ENCODE data around the gene TLX1.

The TLX1 gene

GRCh38 chr10:101121654-101122031 lies 9.5 kb upstream of the TLX1 start:
- H3K36me3 ChIP-seq (ENCODE audit: low read length): no peaks in the 10 kb centered on the region
- no peaks in the 10 kb centered on the region for H3K27me3 ChIP-seq (ENCODE audit: low read length)
- H3K27ac ChIP-seq (ENCODE audit: low read depth, low read length): no peak overlapping the region
- TF ChIP-seq, protein P1, sequence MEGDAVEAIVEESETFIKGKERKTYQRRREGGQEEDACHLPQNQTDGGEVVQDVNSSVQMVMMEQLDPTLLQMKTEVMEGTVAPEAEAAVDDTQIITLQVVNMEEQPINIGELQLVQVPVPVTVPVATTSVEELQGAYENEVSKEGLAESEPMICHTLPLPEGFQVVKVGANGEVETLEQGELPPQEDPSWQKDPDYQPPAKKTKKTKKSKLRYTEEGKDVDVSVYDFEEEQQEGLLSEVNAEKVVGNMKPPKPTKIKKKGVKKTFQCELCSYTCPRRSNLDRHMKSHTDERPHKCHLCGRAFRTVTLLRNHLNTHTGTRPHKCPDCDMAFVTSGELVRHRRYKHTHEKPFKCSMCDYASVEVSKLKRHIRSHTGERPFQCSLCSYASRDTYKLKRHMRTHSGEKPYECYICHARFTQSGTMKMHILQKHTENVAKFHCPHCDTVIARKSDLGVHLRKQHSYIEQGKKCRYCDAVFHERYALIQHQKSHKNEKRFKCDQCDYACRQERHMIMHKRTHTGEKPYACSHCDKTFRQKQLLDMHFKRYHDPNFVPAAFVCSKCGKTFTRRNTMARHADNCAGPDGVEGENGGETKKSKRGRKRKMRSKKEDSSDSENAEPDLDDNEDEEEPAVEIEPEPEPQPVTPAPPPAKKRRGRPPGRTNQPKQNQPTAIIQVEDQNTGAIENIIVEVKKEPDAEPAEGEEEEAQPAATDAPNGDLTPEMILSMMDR (IDR thresholded peaks at IDR 0.05; ENCODE audit: insufficient read depth, low read length, poor library complexity, severe bottlenecking): no peak
- no peak for TF ChIP-seq EZH2phosphoT487 (conservative IDR thresholded peaks at IDR 0.05; ENCODE audit: low read length)
- no peaks in the 10 kb centered on the region for H3K9me2 ChIP-seq (replicated peaks; ENCODE audit: insufficient read depth, low read length)
- H3K4me2 ChIP-seq (ENCODE audit: low read depth, low read length, poor library complexity, severe bottlenecking): peak overlapping the region; percentile 38
- no peaks in the 10 kb centered on the region for H4K20me1 ChIP-seq (ENCODE audit: low read depth, low read length)
- H3K4me3 ChIP-seq (ENCODE audit: insufficient read depth, low read length, poor library complexity, severe bottlenecking): no peak overlapping the region
- H3K79me2 ChIP-seq (ENCODE audit: insufficient read depth, low read length): no peaks in the 10 kb centered on the region
- H3K9ac ChIP-seq (ENCODE audit: low read length): no peak overlapping the region
- H3F3A ChIP-seq (ENCODE audit: insufficient read depth): no peaks in the 10 kb centered on the region
- no peak overlapping the region for H2AFZ ChIP-seq (ENCODE audit: low read depth, low read length, severe bottlenecking)
- H3K9me3 ChIP-seq (ENCODE audit: insufficient read depth, low read length): no peaks in the 10 kb centered on the region

DNA sequence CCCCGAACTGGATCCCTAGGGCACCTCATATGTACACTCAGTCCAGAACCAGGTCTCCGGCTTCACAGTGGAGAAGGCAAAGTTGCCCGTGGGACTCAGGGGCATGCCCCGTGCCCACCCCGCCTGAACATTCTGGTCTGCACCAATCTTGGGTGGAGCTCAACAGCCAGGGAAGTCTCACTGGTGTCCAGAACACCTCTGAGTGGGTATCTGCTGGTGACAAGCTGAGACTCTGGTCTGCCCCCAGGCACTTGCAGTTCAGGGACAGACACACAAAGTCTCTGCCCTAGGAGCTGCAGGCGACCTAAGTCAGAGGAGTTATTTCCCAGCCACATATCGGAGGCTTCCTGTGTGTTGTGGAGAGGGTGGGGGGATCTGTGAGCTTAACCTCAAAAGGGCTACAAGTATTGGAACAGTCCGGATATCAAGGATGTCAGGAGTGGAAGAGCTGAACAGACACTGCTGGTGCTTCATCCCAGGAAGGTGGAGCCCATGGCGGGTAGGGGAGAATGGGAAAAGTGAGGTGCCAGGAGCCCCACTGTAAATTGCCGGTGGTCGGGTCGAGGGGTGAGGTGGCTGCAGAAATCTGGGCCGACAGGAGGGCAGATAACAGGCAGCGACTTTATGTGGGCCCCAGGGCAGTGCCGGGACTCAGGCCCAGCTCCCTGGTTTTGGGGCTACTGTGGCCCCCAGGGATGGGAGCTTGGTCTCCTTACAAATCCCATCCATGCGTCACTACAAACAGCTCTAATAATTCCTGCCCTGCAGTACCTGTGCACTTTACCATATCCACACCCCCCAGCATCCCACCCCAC lies 8.6 kb upstream of the TLX1 start:
- Histone ChIP-seq H3K36me3 (ENCODE audit: low read length) (no peaks in the 10 kb centered on the region), H3F3A (ENCODE audit: insufficient read depth) (no peaks in the 10 kb centered on the region), H3K4me2 (ENCODE audit: low read depth, low read length, poor library complexity, severe bottlenecking) (no peak overlapping the region), H3K27ac (ENCODE audit: low read depth, low read length) (no peak overlapping the region), H3K4me3 (ENCODE audit: insufficient read depth, low read length, poor library complexity, severe bottlenecking) (no peak overlapping the region), H3K27me3 (ENCODE audit: low read length) (no peaks in the 10 kb centered on the region), H3K9me2 (replicated peaks; ENCODE audit: insufficient read depth, low read length) (no peaks in the 10 kb centered on the region), H3K9ac (ENCODE audit: low read length) (no peak overlapping the region), H3K79me2 (ENCODE audit: insufficient read depth, low read length) (no peaks in the 10 kb centered on the region), H4K20me1 (ENCODE audit: low read depth, low read length) (no peaks in the 10 kb centered on the region), H2AFZ (ENCODE audit: low read depth, low read length, severe bottlenecking) (no peak overlapping the region), H3K9me3 (ENCODE audit: insufficient read depth, low read length) (no peaks in the 10 kb centered on the region)
- TF ChIP-seq EZH2phosphoT487 (conservative IDR thresholded peaks at IDR 0.05; ENCODE audit: low read length): no peak
- TF ChIP-seq, protein P1 (IDR thresholded peaks at IDR 0.05; ENCODE audit: insufficient read depth, low read length, poor library complexity, severe bottlenecking): no peak

- no peaks in the 10 kb centered on the region for H3K9me3 ChIP-seq (ENCODE audit: insufficient read depth, low read length)
- H3K9me2 ChIP-seq (replicated peaks; ENCODE audit: insufficient read depth, low read length): no peaks in the 10 kb centered on the region
- H3K4me2 ChIP-seq (ENCODE audit: low read depth, low read length, poor library complexity, severe bottlenecking): no peak overlapping the region
- H3K4me3 ChIP-seq (ENCODE audit: insufficient read depth, low read length, poor library complexity, severe bottlenecking): no peak overlapping the region
- H3F3A ChIP-seq (ENCODE audit: insufficient read depth): no peaks in the 10 kb centered on the region
- no peak overlapping the region for H3K27ac ChIP-seq (ENCODE audit: low read depth, low read length)
- no peak overlapping the region for H3K9ac ChIP-seq (ENCODE audit: low read length)
- H3K27me3 ChIP-seq (ENCODE audit: low read length): no peaks in the 10 kb centered on the region
- no peaks in the 10 kb centered on the region for H3K36me3 ChIP-seq (ENCODE audit: low read length)
- no peaks in the 10 kb centered on the region for H3K79me2 ChIP-seq (ENCODE audit: insufficient read depth, low read length)
- no peak for TF ChIP-seq EZH2phosphoT487 (conservative IDR thresholded peaks at IDR 0.05; ENCODE audit: low read length)
- TF ChIP-seq, protein P1 (IDR thresholded peaks at IDR 0.05; ENCODE audit: insufficient read depth, low read length, poor library complexity, severe bottlenecking): no peak
- H4K20me1 ChIP-seq (ENCODE audit: low read depth, low read length): no peaks in the 10 kb centered on the region
- H2AFZ ChIP-seq (ENCODE audit: low read depth, low read length, severe bottlenecking): no peak overlapping the region
These were observed 7.8 kb upstream of the TLX1 start for GRCh38 chr10:101123085-101123814.

Measured in SU-DHL-6 (cell line).